Measurements from ENCODE around the gene NUF2.

The NUF2 gene

DNA sequence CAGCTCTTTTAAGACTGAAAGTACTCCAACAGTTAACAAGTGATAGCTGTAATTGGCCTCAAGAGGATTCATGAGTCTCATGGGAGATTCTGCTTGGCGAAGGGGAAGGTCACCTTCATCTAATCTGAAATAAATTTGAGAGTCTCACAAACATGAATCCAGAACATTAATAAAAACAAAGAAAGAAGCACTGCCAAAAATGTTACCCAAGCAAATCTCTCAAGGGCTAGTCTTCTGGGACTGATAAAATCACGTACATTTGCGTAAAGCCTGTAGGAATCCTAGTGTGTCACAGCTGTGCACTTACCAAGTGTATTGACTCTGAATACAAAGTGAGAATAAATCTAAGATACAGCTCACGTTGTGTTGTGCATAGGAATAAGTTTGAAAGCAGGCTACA is 21.2 kb upstream of the NUF2 start:
- no peaks in the 10 kb centered on the region for H3K27me3 ChIP-seq (replicated peaks; ENCODE audit: insufficient read depth, low read length)
- H3K36me3 ChIP-seq (replicated peaks; ENCODE audit: insufficient read depth, low read length), result no peaks in the 10 kb centered on the region
- no peak overlapping the region for H2AFZ ChIP-seq (ENCODE audit: low read length)
- H3K79me2 ChIP-seq (ENCODE audit: low read length), result no peaks in the 10 kb centered on the region
- H3F3A ChIP-seq (ENCODE audit: insufficient read depth, low read length), result no peaks in the 10 kb centered on the region
- TF ChIP-seq, protein P1, sequence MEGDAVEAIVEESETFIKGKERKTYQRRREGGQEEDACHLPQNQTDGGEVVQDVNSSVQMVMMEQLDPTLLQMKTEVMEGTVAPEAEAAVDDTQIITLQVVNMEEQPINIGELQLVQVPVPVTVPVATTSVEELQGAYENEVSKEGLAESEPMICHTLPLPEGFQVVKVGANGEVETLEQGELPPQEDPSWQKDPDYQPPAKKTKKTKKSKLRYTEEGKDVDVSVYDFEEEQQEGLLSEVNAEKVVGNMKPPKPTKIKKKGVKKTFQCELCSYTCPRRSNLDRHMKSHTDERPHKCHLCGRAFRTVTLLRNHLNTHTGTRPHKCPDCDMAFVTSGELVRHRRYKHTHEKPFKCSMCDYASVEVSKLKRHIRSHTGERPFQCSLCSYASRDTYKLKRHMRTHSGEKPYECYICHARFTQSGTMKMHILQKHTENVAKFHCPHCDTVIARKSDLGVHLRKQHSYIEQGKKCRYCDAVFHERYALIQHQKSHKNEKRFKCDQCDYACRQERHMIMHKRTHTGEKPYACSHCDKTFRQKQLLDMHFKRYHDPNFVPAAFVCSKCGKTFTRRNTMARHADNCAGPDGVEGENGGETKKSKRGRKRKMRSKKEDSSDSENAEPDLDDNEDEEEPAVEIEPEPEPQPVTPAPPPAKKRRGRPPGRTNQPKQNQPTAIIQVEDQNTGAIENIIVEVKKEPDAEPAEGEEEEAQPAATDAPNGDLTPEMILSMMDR (IDR thresholded peaks at IDR 0.05; ENCODE audit: low read length), result no peak
- no peak for TF ChIP-seq EZH2phosphoT487 (IDR thresholded peaks at IDR 0.05; ENCODE audit: low read length)
- TF ChIP-seq EZH2 (optimal IDR thresholded peaks at IDR 0.05; ENCODE audit: low read depth, low read length), result no peak
- no peaks in the 10 kb centered on the region for H3K9me3 ChIP-seq (replicated peaks; ENCODE audit: insufficient read depth, low read length)
- no peaks in the 10 kb centered on the region for H4K20me1 ChIP-seq (ENCODE audit: insufficient read depth, low read length)
- H3K4me2 ChIP-seq (ENCODE audit: low read depth, low read length), result no peak overlapping the region
- H3K9ac ChIP-seq (ENCODE audit: low read length), result no peak overlapping the region
- DNase-seq, result no peak
- no peak overlapping the region for H3K4me3 ChIP-seq (ENCODE audit: low read length)
- H3K4me1 ChIP-seq (ENCODE audit: low read length), result no peaks in the 10 kb centered on the region
- H3K9me2 ChIP-seq (replicated peaks; ENCODE audit: insufficient read depth, low read length), result no peaks in the 10 kb centered on the region
- H3K27ac ChIP-seq (ENCODE audit: low read length), result no peak overlapping the region

DNA sequence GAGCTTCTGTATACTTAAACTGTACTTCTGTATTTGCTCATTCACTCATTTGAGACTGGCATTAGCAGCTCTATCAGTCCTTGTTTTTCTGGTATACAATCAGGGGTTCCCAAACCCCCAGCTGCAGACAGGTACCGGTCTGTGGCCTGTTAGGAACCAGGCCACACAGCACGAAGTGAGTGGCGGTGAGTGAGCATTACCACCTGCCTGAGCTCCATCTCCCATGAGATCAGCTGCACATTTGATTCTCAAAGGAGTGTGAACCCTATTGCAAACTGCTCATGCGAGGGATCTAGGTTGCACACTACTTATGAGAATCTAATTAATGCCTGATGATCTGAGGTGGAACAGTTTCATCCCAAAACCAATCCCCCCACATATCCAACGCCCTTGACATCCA is 18.2 kb upstream of the NUF2 start:
- H4K20me1 ChIP-seq (ENCODE audit: insufficient read depth, low read length), result no peaks in the 10 kb centered on the region
- no peak overlapping the region for H3K27ac ChIP-seq (ENCODE audit: low read length)
- no peak for DNase-seq
- TF ChIP-seq, protein P1 (IDR thresholded peaks at IDR 0.05; ENCODE audit: low read length), result no peak
- no peak for TF ChIP-seq EZH2 (optimal IDR thresholded peaks at IDR 0.05; ENCODE audit: low read depth, low read length)
- TF ChIP-seq EZH2phosphoT487 (IDR thresholded peaks at IDR 0.05; ENCODE audit: low read length), result no peak
- no peak overlapping the region for H3K9ac ChIP-seq (ENCODE audit: low read length)
- H2AFZ ChIP-seq (ENCODE audit: low read length), result no peak overlapping the region
- H3K4me2 ChIP-seq (ENCODE audit: low read depth, low read length), result no peak overlapping the region
- H3F3A ChIP-seq (ENCODE audit: insufficient read depth, low read length), result no peaks in the 10 kb centered on the region
- H3K4me3 ChIP-seq (ENCODE audit: low read length), result no peak overlapping the region
- no peaks in the 10 kb centered on the region for H3K4me1 ChIP-seq (ENCODE audit: low read length)
- H3K9me2 ChIP-seq (replicated peaks; ENCODE audit: insufficient read depth, low read length), result no peaks in the 10 kb centered on the region
- no peaks in the 10 kb centered on the region for H3K79me2 ChIP-seq (ENCODE audit: low read length)
- no peaks in the 10 kb centered on the region for H3K27me3 ChIP-seq (replicated peaks; ENCODE audit: insufficient read depth, low read length)
- no peaks in the 10 kb centered on the region for H3K36me3 ChIP-seq (replicated peaks; ENCODE audit: insufficient read depth, low read length)
- H3K9me3 ChIP-seq (replicated peaks; ENCODE audit: insufficient read depth, low read length), result no peaks in the 10 kb centered on the region

DNA sequence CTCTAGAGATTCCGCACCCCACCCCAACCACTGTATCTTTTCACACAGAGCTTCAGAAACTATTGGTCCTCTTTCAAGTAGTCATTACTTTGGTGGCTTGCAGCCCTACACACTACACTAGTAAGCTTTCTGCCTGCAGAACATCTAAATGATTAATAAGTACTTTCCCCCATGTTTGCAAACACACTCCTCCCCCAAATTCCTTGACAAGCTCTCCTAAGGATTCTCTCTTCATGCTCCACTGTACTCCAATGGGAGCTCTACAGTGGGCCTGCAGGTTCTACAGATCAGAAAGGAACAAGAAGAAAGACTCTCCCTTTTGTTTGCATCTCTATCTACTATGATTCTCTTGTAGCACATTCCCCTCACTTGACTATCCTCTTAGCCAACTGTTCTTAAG is 16.3 kb upstream of the NUF2 start:
- TF ChIP-seq EZH2 (optimal IDR thresholded peaks at IDR 0.05; ENCODE audit: low read depth, low read length), result no peak
- no peak for TF ChIP-seq EZH2phosphoT487 (IDR thresholded peaks at IDR 0.05; ENCODE audit: low read length)
- TF ChIP-seq, protein P1 (IDR thresholded peaks at IDR 0.05; ENCODE audit: low read length), result no peak
- H3K36me3 ChIP-seq (replicated peaks; ENCODE audit: insufficient read depth, low read length), result no peaks in the 10 kb centered on the region
- H3K9me3 ChIP-seq (replicated peaks; ENCODE audit: insufficient read depth, low read length), result no peaks in the 10 kb centered on the region
- no peaks in the 10 kb centered on the region for H3K27me3 ChIP-seq (replicated peaks; ENCODE audit: insufficient read depth, low read length)
- no peak overlapping the region for H3K4me3 ChIP-seq (ENCODE audit: low read length)
- H4K20me1 ChIP-seq (ENCODE audit: insufficient read depth, low read length), result no peaks in the 10 kb centered on the region
- no peaks in the 10 kb centered on the region for H3K79me2 ChIP-seq (ENCODE audit: low read length)
- H3K4me1 ChIP-seq (ENCODE audit: low read length), result no peaks in the 10 kb centered on the region
- H3K27ac ChIP-seq (ENCODE audit: low read length), result no peak overlapping the region
- no peaks in the 10 kb centered on the region for H3K9me2 ChIP-seq (replicated peaks; ENCODE audit: insufficient read depth, low read length)
- H3K4me2 ChIP-seq (ENCODE audit: low read depth, low read length), result no peak overlapping the region
- DNase-seq, result no peak
- no peaks in the 10 kb centered on the region for H3F3A ChIP-seq (ENCODE audit: insufficient read depth, low read length)
- no peak overlapping the region for H3K9ac ChIP-seq (ENCODE audit: low read length)
- no peak overlapping the region for H2AFZ ChIP-seq (ENCODE audit: low read length)

Measured in MM.1S (cell line).